Measurements from ENCODE around the gene ALKBH8. TPM values are rescaled to one million over a fixed set of nuclear protein-coding genes. Genes with fewer than 3 reads are reported as not detected.

ALKBH8 gene
- total RNA-seq, 1 donor from 2014 or later, result 13.1 TPM

Other genes with a start within 250 kb of the ALKBH8 start
- gene CWF19L2, start 107.9 kb downstream of the ALKBH8 start, total RNA-seq, result 23.9 TPM
- 0.39 TPM for gene ELMOD1, start 25.4 kb upstream of the ALKBH8 start, total RNA-seq
- gene SLN, start 146.3 kb upstream of the ALKBH8 start, total RNA-seq, result 0.57 TPM

Measured in ureter (tissue), 1 donor.